ENCODE results near the gene XPO6. TPM values are rescaled to one million over a fixed set of nuclear protein-coding genes. Genes with fewer than 3 reads are reported as not detected.
A peak's percentile ranks its signal among the peaks of the same experiment; 100 is the strongest.

The XPO6 gene
- total and polyA plus RNA-seq, 2 of the 13 experiments (the other 11 are each of a cell fraction or from before 2014, with no cell fraction given) = 109 to 129 TPM

GRCh38 chr16:28210979-28211588 is 681 bp downstream of the XPO6 start (continued):
- TF ChIP-seq, protein P1, sequence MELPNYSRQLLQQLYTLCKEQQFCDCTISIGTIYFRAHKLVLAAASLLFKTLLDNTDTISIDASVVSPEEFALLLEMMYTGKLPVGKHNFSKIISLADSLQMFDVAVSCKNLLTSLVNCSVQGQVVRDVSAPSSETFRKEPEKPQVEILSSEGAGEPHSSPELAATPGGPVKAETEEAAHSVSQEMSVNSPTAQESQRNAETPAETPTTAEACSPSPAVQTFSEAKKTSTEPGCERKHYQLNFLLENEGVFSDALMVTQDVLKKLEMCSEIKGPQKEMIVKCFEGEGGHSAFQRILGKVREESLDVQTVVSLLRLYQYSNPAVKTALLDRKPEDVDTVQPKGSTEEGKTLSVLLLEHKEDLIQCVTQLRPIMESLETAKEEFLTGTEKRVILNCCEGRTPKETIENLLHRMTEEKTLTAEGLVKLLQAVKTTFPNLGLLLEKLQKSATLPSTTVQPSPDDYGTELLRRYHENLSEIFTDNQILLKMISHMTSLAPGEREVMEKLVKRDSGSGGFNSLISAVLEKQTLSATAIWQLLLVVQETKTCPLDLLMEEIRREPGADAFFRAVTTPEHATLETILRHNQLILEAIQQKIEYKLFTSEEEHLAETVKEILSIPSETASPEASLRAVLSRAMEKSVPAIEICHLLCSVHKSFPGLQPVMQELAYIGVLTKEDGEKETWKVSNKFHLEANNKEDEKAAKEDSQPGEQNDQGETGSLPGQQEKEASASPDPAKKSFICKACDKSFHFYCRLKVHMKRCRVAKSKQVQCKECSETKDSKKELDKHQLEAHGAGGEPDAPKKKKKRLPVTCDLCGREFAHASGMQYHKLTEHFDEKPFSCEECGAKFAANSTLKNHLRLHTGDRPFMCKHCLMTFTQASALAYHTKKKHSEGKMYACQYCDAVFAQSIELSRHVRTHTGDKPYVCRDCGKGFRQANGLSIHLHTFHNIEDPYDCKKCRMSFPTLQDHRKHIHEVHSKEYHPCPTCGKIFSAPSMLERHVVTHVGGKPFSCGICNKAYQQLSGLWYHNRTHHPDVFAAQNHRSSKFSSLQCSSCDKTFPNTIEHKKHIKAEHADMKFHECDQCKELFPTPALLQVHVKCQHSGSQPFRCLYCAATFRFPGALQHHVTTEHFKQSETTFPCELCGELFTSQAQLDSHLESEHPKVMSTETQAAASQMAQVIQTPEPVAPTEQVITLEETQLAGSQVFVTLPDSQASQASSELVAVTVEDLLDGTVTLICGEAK (IDR thresholded peaks at IDR 0.05) = no peak
- TF ChIP-seq, protein P1 (CRISPR knock-in tag; IDR thresholded peaks at IDR 0.05) = no peak; the same call in 1 of the 2 replicates
- peak; percentile 33; the same call in 1 of the 2 replicates for TF ChIP-seq ZBTB20 (CRISPR knock-in tag; IDR thresholded peaks at IDR 0.05; ENCODE audit: borderline replicate concordance, low read depth)
- TF ChIP-seq RAD51 (IDR thresholded peaks at IDR 0.05; ENCODE audit: borderline replicate concordance) = no peak
- peak; percentile 63 for TF ChIP-seq KAT8 (CRISPR knock-in tag; IDR thresholded peaks at IDR 0.05)
- peak; percentile 39; the same call in 1 of the 2 replicates for TF ChIP-seq POLR2AphosphoS5 (IDR thresholded peaks at IDR 0.05; ENCODE audit: low read depth, low read length)
- TF ChIP-seq CHCHD3 (CRISPR knock-in tag; IDR thresholded peaks at IDR 0.05) = no peak
- TF ChIP-seq ZNF367 (CRISPR knock-in tag; IDR thresholded peaks at IDR 0.05; ENCODE audit: borderline replicate concordance) = no peak
- no peak for TF ChIP-seq ZNF761 (CRISPR knock-in tag; conservative IDR thresholded peaks at IDR 0.05)
- peak; percentile 31 for TF ChIP-seq ASH2L (IDR thresholded peaks at IDR 0.05; ENCODE audit: insufficient read length, low read depth, low read length)
- no peak for TF ChIP-seq ZNF263 (CRISPR knock-in tag; IDR thresholded peaks at IDR 0.05)
- no peak for TF ChIP-seq TRIM24 (CRISPR knock-in tag; IDR thresholded peaks at IDR 0.05)
- no peak for TF ChIP-seq SMARCE1 (IDR thresholded peaks at IDR 0.05; ENCODE audit: borderline replicate concordance)
- TF ChIP-seq PTBP1 (IDR thresholded peaks at IDR 0.05; ENCODE audit: low read depth, low read length, poor library complexity, severe bottlenecking) = no peak
- TF ChIP-seq ZNF782 (CRISPR knock-in tag; IDR thresholded peaks at IDR 0.05; ENCODE audit: borderline replicate concordance) = no peak
- TF ChIP-seq ATF1 (CRISPR knock-in tag; IDR thresholded peaks at IDR 0.05) = no peak
- TF ChIP-seq NFRKB (IDR thresholded peaks at IDR 0.05) = no peak
- no peak for TF ChIP-seq POLR2AphosphoS2 (IDR thresholded peaks at IDR 0.05; ENCODE audit: low read depth, low read length)
- TF ChIP-seq ZFP36 (IDR thresholded peaks at IDR 0.05; ENCODE audit: borderline replicate concordance, low read depth, low read length, partially characterized antibody) = no peak
- TF ChIP-seq CENPT (CRISPR knock-in tag; IDR thresholded peaks at IDR 0.05; ENCODE audit: low read depth) = no peak
- peak; percentile 64; the same call in 1 of the 2 replicates for TF ChIP-seq ZNF839 (CRISPR knock-in tag; IDR thresholded peaks at IDR 0.05; ENCODE audit: borderline replicate concordance)
- TF ChIP-seq ZNF124 (CRISPR knock-in tag; IDR thresholded peaks at IDR 0.05) = 0 out of 2 replicates have a peak, but pooled peaks have one; percentile 42
- no peak for TF ChIP-seq HOXA9 (CRISPR knock-in tag; IDR thresholded peaks at IDR 0.05; ENCODE audit: borderline replicate concordance)
- no peak for TF ChIP-seq HMGA1 (CRISPR knock-in tag; conservative IDR thresholded peaks at IDR 0.05)
